ENCODE results near the gene ADARB1.

ADARB1 gene

GRCh38 chr21:45072738-45073300 is 1.6 kb upstream of the ADARB1 start:
- no peak overlapping the region for H3K4me3 ChIP-seq (ENCODE audit: low read length)
- no peak for TF ChIP-seq CTCF (IDR thresholded peaks at IDR 0.05; ENCODE audit: insufficient read depth, low read depth, low read length, missing control alignments)
- no peak for DNase-seq (ENCODE audit: low read depth)

DNA sequence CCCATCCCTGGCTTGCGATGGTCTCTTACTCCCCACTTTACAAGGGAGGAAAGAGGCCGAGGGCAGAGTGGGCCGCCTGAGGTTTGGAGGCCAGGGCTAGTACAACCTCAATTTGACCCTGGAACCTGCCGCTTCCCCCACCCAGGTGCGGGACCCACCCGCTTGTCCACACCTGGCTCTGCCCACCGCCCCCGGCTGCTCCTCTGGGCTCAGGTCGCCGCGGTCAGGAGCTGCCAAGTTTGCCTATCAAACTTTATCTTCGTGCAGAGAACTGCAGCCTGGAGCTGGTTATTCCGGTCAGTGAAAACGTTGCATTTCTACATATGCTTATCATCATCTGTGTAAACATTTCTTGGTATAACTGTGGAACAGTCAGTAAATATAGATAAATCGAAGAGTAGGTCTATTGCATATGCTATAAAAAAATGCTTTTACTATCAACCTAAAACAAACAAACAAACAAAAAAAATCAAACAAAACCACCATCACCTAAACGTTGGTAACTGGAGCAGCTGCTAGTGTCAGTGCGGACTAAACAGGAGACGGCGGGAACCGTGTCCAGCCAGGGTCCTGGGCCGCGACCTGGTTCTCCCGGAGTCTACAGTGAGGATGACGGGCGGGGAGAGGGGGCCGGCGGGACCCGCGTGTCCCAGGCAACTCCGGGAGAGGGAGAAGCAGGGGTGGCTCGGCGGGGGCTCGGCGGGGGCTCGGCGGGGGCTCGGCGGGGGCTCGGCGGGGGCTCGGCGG is 906 bp upstream of the ADARB1 start:
- DNase-seq (ENCODE audit: low read depth), result peak; percentile 64
- H3K4me3 ChIP-seq (ENCODE audit: low read length), result peak overlapping the region; percentile 64
- TF ChIP-seq CTCF (IDR thresholded peaks at IDR 0.05; ENCODE audit: insufficient read depth, low read depth, low read length, missing control alignments), result no peak

DNA sequence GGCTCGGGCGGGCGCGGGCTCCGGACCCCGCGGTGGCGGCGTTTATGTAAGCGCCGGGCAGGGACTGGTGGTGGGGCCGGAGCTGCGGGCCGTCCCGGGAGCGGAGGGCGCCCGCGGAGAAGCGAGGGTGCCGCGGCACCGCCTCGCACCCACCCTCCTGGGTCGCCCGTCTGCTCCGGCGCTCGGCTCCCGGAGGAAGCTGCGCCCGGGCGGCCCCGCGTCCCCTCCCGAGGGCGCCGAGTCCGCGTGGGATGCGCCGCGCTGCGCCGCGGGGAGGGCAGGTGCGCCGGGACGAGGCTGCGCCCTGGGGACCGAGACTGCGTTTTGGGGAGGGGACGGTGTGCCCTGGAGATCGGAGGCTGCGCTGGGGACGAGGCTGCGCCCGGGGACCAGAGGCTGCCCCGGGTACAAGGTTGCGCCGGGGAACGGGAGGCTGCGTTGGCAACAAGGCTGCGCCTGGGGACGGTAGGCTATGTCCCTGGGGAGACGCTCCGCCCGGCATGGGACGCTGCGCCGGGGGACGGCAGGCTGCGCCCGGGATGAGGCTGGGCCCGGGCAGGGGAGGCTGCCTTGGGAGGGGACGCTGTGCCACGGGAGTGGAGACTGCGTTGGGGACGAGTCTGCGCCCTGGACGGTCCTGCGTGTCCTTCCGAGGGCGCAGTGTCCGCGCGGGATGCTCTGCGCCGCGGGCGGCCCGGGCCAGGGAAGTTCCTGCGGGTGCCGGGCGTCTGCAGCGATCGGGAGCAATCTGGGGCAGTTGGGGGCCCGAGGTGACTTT is 627 bp downstream of the ADARB1 start:
- DNase-seq (ENCODE audit: low read depth), result peak; percentile 50
- H3K4me3 ChIP-seq (ENCODE audit: low read length), result peak overlapping the region; percentile 63
- no peak for TF ChIP-seq CTCF (IDR thresholded peaks at IDR 0.05; ENCODE audit: insufficient read depth, low read depth, low read length, missing control alignments)

GRCh38 chr21:45075596-45076244 is 1.3 kb downstream of the ADARB1 start:
- no peak for TF ChIP-seq CTCF (IDR thresholded peaks at IDR 0.05; ENCODE audit: insufficient read depth, low read depth, low read length, missing control alignments)
- DNase-seq (ENCODE audit: low read depth), result peak; percentile 32
- peak overlapping the region; percentile 63 for H3K4me3 ChIP-seq (ENCODE audit: low read length)

DNA sequence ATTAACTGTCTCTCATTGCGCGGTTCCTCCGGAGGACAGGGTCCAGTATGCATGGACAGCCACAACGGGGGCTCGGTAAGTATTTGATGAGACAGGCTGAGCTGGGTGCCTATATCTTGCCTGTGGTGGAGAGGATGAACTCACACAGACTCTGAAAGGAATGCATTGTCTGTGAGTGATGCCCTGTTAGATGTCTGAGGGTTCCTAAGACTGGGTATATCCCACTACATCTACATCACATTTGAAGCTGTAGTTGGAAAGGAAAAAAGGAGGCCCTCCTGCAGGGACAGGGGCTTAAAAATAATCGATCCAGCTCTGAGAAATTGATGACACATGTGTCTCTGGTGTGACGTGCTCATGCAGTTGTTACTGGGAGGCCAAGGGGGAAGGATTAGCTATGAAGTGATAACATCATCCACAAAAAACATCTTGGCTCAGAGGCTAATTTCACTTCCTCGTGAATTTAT is 1.9 kb downstream of the ADARB1 start:
- H3K4me3 ChIP-seq (ENCODE audit: low read length), result peak overlapping the region; percentile 0
- peak; percentile 21 for DNase-seq (ENCODE audit: low read depth)
- no peak for TF ChIP-seq CTCF (IDR thresholded peaks at IDR 0.05; ENCODE audit: insufficient read depth, low read depth, low read length, missing control alignments)

GRCh38 chr21:45078371-45078770 is 4.0 kb downstream of the ADARB1 start:
- DNase-seq (ENCODE audit: low read depth), result no peak
- no peak for TF ChIP-seq CTCF (IDR thresholded peaks at IDR 0.05; ENCODE audit: insufficient read depth, low read depth, low read length, missing control alignments)
- no peak overlapping the region for H3K4me3 ChIP-seq (ENCODE audit: low read length)

Measured in epithelial cell of esophagus (primary cell).